Astrocyte of the spinal cord (primary cell): Measurements from ENCODE around the gene PRKG1.
A peak's percentile ranks its signal among the peaks of the same experiment; 100 is the strongest.

ENCODE experiments used
- DNase-seq: peaks from one replicate; pipeline ENCODE4 v3.0.0; 2011; ENCODE audit warnings: low read depth, low spot score
- H3K4me3 ChIP-seq: 2 replicates; pipeline ENCODE4 v1.5.1; 2011; ENCODE audit warnings: low read depth, mild to moderate bottlenecking, low read length, moderate library complexity
- CTCF ChIP-seq: IDR thresholded peaks from 2 replicates; pipeline ENCODE4 v1.5.1; 2012; ENCODE audit warnings: low read depth, mild to moderate bottlenecking, low read length, inconsistent platforms
- in situ Hi-C: cut with HindIII; loops from 2 replicates; pipeline ENCODE4 v1.10.0; 2017; ENCODE audit warnings: low sequenced_read_pairs

Gene PRKG1

GRCh38 chr10:52111101-52111891, 1037.0 kb downstream of the PRKG1 start:
- in situ Hi-C loops = no loop called here
- no peak for TF ChIP-seq CTCF

GRCh38 chr10:52115823-52116222, 1041.5 kb downstream of the PRKG1 start:
- no peak for TF ChIP-seq CTCF
- in situ Hi-C loops = no loop called here
- DNase-seq = peak; percentile 29
- no peak overlapping the region for H3K4me3 ChIP-seq

More at GRCh38 chr10:52111101-52111891, 1037.0 kb downstream of the PRKG1 start:
- no peak for DNase-seq
- H3K4me3 ChIP-seq = no peak overlapping the region

- no peak for DNase-seq
- H3K4me3 ChIP-seq = no peak overlapping the region
- in situ Hi-C loops = no loop called here
- no peak for TF ChIP-seq CTCF
These were observed 1045.2 kb downstream of the PRKG1 start for GRCh38 chr10:52119507-52119906.

GRCh38 chr10:52121688-52122087, 1047.4 kb downstream of the PRKG1 start:
- H3K4me3 ChIP-seq = no peak overlapping the region
- no peak for DNase-seq
- in situ Hi-C loops = no loop called here
- TF ChIP-seq CTCF = no peak

GRCh38 chr10:52128056-52128683, 1053.9 kb downstream of the PRKG1 start:
- H3K4me3 ChIP-seq = no peak overlapping the region
- in situ Hi-C loops = no loop called here
- no peak for DNase-seq
- TF ChIP-seq CTCF = no peak

- in situ Hi-C loops = no loop called here
- no peak for DNase-seq
- H3K4me3 ChIP-seq = no peak overlapping the region
- no peak for TF ChIP-seq CTCF
These were observed 1055.3 kb downstream of the PRKG1 start for GRCh38 chr10:52129410-52130178.
